ENCODE data around the gene SSTR5.

Gene SSTR5

DNA sequence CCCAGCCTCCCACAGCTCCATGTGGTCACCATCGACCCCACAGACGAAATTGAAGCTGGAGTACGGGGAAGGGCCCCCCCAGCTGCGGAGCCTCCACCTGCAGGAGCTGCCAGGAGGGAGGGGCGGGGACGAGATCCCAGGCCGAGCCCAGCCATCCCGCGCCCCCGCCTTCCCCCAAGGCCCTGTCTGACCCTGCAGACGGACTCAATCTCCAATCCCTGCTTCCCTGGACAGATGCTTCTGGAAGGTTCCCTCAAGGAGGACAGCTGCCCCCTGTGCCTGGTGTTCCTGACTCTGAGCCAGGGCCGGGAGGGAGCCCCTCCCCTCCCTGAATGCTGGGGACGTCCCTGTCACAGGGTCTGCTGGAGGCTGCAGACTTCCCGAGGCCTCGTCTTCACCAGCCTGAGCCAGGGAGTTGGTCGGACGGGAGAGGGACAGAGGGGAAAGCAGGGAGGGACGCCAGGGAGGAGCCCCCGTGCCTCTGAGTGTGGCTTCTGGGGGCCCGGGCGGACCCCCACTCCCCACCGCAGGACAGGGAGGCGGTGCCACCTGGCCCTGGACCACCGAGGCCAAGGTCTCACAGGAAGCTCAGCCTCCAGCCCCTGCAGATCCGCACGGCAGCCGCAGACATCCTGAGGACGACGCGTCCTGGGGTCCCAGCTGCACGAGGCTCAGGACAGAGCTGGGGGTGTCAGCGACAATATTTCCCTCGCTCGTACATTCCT is 44.8 kb downstream of the SSTR5 start:
- in situ Hi-C loops (cut with MboI; ENCODE audit: low sequenced_read_pairs): no loop called here

DNA sequence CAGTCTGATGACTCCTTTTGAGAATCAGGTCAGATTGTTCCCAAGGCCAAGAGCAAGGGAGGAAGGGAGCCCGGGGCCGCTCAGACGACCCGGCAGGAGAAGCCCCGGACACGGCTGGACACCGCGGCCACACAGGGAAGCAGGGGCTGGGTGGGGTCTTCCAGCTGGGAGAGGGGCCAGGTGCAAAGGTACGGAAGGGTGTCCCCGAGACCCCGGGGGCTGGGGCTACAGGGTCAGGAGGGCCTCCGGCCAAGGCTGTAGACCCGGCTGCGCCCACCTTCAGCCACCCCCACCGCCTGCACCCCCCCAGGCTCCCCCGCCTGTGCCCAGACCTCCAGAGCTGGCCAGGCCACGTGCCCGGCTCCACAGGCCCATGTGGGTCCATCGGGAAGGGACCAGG is 45.4 kb downstream of the SSTR5 start:
- in situ Hi-C loops (cut with MboI; ENCODE audit: low sequenced_read_pairs): no loop called here

DNA sequence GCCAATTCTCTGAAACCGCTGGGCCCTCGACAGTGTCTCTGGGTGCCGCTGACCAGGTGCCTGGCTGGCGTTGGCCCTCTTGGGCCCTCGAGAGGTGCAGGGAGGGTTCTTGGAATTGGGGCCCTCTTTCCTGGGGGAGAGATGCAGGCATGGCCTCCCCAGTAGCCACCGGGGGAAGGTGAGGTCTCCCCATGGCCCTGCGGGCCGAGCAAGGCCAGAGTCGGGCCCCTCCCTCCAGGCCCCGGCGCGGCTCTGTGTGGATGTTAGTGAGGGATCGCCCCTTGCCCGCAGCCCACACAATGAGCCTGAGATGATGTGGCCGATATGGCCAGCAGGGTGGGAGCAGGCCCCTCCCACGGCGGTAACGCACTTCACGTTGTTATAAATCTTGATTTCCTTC is 46.6 kb downstream of the SSTR5 start:
- in situ Hi-C loops (cut with MboI; ENCODE audit: low sequenced_read_pairs): no loop called here

DNA sequence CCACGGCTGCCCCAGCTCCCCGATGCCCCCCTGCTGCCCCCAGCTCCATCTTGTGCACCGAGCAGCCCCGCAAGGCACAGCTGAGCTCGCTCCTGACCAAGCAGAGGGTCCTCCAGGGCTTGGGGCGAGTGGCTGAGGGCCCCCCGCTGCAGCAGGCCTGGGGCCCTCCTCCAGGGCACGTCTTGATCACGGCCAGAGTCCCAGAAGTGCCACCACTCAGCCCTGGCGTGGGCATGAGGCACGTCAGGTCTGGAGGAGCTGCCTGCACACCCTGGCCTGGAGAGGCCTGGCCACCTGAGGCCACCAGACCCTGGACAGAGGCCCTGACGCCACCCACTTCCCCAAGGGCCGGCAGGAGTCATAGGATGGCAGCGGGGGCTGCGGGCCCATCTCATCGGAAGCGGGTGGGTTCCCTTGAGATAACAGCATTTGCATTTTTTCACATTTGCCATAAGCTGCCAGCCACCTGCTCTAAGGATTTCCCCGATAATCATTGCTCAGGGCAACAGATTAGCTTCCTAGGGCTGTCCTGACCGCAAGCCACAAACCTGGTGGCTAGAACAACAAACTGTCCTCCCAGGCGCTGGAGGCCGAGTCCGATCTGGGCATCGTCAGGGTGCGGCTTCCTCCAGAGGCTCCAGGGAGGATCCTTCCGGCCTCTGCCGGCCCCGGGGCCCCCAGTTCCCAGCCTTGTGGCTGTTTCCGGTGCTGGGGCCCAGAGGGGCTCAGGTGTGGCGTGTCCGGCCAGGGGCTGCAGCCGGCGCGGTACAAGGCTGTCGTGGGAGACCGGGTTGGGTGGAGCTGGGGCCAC is 47.4 kb downstream of the SSTR5 start:
- in situ Hi-C loops (cut with MboI; ENCODE audit: low sequenced_read_pairs): no loop called here

DNA sequence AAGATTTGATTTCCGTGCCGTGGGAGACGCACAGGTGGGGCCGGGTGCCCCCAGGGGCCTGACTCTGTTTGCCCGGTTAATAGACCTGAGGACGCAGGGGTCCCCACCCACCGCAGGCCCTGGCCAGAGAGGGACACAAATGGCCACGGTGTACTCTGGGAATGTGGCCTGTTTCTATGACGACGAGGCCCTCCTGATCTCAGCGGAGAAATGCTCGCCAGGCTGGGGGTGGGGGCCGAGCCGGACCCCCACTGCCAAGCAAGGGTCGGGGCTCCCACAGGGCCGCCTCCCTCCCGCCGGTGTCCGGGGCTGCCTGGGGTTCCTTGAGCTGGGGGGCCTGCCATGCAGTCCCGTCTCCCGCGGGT is 48.0 kb downstream of the SSTR5 start:
- in situ Hi-C loops (cut with MboI; ENCODE audit: low sequenced_read_pairs): no loop called here

DNA sequence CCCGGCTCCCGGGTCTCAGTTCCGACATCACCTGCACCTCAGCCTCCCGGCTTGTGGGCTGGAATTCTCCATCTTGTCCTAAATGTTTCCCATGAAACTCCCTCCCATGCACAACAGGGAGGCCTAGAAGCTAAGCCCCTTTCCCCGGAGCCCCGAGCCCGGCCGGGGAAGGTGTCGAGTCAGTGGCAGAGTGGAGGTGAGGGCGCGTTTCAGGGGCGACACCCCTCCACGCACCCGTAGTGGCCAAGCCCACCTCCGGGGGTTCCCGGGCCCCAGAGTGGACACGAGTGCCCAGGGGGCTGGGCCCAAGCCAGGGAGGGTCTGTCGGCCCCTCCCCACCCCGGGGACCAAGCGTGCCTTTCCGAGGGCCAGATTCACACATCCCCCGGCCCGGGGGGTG is 48.5 kb downstream of the SSTR5 start:
- in situ Hi-C loops (cut with MboI; ENCODE audit: low sequenced_read_pairs): no loop called here

DNA sequence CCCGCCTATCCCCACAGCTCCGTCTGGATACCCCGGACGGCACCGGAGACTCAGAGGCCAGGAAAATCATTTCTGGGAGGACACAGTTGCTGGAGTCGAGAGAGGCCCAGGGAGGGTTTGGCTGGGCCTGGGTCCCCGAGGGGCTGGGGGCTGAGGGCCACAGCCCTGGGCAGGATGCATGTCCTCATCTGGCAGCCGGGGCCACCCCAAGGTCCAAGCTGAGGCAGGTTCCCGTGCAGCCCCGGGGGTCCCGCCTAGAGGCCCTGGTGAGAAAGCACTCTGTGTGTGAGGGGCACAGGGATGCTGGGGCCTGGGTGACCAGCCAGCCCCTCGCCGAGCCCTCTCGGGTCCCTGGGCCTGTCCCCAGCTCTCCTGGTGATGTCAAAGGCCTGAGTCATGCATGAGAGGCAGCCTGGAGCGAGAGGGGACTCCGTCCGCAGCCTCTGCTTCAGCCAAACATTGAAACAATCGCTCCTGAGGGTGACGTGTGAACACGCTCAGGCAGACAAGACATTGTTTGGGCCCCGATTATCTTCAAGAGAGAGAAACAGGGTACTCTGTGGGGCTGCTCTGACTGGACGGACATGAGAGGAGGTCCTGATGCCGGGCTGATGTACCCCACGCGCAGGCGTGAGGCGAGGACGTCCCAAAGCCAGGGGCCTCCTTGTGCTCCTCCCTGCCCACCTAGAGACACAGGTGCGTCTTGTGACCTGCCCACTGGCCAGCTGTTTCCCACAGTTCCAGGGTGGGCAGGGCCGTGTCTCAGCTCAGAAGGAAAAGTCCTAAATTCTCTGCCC is 49.3 kb downstream of the SSTR5 start:
- in situ Hi-C loops (cut with MboI; ENCODE audit: low sequenced_read_pairs): no loop called here

DNA sequence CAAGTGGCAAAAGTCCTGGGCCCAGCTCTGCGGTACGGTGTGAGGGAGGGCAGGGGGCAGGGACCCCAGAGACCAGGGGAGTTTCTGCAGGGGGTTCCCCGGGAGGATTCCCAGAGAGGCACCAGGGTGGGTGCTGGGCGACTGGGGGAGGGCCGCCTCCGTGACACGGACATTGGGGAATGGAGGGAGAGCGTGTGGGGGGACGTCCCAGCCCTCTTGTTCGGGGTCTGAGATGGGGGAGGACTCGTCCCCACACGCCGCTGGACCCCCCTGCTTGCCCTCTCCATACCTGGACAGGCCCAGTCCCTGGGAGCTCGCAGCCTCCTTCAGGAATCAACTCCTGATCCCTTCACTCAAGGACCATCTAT is 49.8 kb downstream of the SSTR5 start:
- in situ Hi-C loops (cut with MboI; ENCODE audit: low sequenced_read_pairs): no loop called here

DNA sequence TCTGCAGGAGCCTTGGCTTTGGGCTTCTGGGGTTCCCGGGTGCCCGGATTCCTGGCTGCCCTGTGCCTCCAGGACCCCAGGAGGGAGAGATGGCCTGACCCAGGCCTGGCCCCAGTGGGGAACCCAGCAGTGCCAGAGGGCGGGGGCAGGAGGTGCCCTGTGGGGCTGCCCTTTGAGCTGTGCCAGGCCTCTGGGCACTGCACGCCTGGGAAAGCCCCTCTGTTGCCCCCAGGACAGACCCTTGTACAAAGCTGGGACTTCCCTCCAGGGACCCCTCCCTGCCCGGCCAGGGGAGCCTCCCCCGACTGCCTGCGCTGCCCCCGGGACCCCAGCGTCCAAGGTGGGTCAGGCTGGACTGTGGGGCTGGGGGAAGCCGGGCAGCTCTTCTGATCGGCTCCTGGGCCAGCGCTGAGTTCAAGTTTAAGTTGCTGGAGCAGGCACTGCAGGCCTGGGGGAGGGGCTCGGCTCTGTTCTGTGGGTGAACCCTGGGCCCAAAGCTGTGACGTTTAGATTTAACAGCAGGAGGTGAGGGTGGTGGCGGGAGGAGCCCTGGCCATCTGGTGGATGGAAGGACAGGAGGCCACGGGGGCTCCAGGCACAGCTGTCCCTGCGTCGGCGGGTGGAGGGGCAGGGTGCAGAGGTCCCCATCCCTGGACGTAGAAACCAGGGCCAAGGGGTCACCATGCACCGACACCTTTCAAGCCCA is 51.1 kb downstream of the SSTR5 start:
- in situ Hi-C loops (cut with MboI; ENCODE audit: low sequenced_read_pairs): no loop called here

DNA sequence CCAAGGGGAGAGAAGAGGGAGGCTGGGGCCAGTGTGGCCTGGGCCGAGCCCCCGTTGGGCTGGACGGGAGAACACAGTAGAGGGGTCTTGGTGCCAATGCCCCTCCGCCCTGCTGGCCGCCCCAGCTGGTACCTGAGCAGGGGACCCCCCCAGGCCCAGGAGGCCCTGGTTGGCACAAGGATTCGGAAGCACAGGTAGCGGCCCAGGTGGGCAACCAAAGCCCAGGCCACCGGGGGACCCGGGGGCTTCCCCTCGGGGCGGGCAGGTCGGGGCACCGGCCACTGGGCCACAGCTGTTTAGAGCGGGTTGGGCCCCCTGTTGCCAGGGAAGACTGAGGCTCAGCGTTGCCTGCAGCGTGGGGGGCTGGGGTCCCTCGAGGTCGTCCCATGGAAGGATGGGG is 51.7 kb downstream of the SSTR5 start:
- in situ Hi-C loops (cut with MboI; ENCODE audit: low sequenced_read_pairs): no loop called here

DNA sequence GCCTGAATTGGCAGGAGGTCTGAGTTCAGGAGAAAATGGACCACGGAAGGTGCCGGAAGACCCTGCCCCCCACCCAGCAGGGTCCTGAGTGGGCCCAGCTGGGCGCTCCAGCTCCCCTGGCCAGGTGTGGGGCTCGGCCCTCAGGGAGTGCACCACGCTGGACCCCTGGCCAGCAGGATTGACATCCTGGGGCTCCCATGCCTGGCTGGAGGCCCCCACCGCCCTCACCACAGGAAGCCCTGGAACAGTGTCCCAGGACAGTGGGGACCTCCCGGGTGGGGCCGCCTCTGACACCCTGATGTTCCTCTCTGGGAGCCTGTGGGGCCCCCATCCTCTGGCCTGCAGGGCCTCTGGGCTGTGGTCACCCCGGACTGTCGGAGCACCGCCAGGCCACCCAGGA is 52.2 kb downstream of the SSTR5 start:
- in situ Hi-C loops (cut with MboI; ENCODE audit: low sequenced_read_pairs): no loop called here

DNA sequence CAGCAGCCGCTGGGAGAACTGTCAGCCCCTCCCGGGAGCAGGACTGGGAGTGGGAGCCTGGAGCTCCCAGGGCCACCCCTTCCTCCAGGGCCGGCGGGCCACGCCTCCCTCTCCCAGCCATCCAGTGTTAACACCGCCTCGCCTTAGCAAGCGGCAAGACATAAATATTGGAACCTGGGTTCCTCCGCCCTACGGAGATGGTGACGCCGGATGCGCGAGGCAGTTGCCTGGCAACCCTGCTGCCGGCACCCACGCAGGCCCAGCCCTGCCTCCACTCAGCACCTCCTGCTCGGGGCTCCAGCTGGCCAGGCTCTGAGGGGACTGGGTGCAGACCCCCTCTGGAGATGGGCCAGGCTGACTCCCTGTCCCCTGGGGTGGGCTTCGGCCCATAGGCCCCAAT is 52.9 kb downstream of the SSTR5 start:
- in situ Hi-C loops (cut with MboI; ENCODE audit: low sequenced_read_pairs): no loop called here

DNA sequence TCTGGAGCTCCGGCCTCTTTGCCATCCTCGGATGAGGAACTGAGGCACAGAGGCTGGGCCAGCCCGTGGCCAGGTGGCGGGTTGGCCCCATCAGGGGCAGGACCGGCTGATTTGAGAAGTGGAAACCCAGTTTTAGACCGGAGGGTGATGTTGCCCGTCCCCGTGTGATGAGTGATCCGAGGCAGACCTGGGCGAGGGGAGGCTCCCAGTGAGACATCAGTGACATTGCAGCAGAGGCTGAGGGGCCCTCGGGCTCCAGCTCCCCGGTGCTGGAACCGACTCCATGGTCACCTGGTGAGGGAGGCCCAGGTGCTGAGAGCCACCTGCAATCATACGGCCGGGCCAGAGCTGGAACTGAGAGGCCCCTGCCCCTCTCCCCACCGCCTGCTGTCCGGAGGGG is 53.5 kb downstream of the SSTR5 start:
- in situ Hi-C loops (cut with MboI; ENCODE audit: low sequenced_read_pairs): no loop called here

DNA sequence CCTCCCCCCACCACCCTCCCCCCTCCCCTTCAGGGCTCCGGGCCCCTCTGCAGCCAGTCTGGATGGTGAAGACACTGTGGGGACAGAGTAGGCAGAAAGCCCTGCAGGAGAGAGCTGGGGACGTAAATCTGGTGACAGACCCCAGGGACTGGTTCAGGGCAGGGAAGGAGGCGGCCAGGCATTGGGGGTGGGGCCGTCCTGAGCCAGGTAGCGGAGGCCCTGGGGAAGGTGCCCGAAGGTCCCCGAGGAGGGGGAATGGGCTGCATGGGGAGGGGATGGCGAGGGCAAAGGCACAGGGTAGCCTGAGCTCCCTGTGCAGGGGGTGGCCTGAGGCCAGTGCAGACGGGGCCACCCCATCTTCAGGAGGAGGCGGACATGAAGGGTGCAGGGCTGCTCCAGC is 54.0 kb downstream of the SSTR5 start:
- in situ Hi-C loops (cut with MboI; ENCODE audit: low sequenced_read_pairs): no loop called here

DNA sequence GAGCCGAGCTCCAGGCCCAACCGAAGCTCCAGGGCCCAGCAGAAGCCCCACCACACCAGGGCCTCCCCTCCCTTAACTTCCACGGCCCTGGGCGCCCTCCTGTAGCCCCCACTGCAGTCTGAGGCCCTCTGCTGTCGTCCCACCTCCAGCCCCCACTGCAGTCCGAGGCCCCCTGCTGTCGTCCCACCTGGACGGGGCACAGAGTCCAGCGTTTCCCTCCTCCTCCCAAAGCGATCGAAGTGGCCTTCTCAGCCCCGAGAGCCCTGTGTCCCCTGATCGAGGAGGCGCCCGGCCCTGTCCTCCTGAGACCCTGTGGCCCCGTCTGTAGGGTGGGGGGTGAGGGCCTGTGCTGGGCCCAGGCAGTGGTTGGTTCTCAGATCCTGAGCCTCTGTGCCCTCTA is 54.6 kb downstream of the SSTR5 start:
- in situ Hi-C loops (cut with MboI; ENCODE audit: low sequenced_read_pairs): no loop called here

DNA sequence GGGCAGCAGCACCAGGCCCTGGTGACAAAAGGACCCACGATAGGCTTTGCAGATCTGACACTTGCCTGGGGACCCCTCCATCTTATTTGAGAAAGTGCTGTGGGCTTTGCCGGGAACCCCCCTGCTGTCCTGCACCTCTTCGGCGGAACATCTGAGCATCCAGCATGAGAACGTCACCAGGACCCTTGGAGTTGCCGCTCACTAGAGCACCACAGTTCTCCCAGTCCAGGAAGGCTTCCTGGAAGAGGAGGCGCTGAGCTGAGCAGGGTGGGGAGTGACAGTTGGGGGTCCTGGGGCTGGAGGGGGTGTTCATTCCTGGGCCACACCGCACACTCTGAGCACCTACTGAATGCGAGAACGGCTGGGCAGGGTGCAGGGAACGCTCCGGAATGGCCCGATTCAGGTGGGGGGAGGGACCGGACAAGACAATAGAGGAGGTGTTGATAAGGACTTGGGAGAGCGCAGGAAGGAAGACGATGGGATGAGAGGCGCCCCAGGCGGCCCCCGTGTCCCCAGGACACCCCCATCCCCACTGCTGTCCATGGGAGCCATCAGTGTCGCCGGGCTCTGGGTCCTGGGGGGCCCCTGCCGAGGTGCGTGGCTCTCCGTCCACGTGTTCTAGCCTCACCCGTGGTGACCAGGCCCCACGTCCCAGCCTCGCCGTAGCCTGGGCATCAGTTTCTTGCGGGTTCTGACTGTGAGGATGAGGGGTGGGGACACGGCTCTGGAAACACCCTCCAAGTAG is 55.6 kb downstream of the SSTR5 start:
- in situ Hi-C loops (cut with MboI; ENCODE audit: low sequenced_read_pairs): no loop called here

DNA sequence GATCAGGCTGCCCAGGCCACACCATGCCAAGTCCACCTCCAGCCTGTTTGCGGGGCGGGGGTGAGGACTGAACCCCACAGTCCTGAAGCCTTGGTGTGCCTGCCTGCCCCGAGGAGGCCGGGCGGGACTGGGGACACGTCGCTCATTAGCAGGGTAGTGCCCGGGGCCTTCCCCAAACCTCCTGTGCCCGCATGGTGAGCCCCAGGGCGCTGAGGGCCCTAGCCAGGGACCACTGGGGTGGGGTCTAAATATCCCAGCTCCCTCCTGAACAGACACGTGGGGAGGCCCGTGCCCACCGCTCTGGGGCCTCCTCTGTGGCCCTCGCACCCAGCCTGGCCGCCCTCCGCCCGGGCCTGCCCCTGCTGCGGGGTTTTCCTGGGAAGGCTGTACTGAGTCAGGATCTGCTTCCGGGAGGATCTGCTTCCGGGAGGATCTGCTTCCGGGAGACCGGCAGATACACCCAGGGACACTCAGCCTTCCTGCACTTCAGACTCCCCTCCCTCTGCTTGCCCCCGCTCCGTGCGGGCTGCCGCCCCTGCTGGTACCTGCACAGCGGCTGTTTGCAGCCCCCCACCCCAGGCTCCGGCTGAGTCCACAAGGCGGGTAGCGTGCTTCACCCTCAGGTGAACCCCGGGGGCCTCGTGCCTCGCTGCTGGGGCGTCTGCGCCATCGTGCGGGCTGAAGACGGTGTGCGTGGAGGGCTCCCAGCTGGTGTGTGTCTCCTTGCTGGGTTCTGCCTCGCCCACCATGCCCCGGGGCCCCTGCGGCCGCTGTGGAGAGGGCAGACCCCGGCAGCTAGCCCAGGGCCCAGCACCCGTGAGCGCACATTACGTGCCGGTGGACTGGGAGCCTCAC is 56.8 kb downstream of the SSTR5 start:
- in situ Hi-C loops (cut with MboI; ENCODE audit: low sequenced_read_pairs): no loop called here

DNA sequence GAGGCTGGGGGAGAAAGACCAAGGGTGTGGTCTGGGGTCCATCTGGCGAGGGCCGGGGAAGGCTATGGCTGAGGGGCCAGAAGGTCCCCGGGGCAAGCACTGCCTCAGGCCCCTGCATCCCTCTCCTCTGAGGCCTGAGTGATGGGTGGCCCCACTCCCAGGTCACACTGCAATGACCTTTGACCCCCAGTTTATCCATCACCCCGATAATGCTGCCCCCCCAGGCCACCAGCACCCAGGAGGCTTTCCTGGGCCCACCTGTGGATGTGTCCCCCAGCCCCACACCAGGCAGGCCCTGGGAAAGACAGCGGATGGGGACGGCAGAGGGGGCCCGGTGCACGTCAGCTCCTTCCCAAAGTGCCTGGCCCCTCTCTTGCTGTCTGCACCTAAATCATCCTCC is 57.8 kb downstream of the SSTR5 start:
- in situ Hi-C loops (cut with MboI; ENCODE audit: low sequenced_read_pairs): no loop called here

All from HL-60/S4 (cell line).